HG02973 (cell line): ENCODE results near the gene PAQR6.

ENCODE experiments used
- ATAC-seq: cut with Tn5 transposase; IDR thresholded peaks from one replicate; pipeline ENCODE4 v1.9.1; 2021; ENCODE audit warnings: moderate library complexity; ENCODE audit not compliant: unreplicated experiment

PAQR6 gene

DNA sequence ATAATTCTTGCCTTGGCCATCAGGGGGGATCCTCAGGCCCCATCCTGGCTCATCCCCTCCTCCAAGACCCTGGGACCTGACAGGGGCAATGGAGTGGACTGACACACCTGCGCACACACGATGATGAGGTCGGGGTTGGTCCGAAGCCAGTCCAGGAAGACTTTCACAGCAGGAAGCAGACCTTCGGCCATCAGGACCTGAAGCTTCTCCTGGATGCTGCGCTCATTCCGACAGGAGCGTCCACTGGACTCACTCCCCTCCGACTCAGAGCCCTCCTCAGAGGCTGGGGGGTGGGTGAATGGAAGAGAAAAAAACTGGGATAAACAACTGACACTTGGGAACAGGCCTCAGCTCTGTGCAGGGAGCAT, 15.4 kb upstream of the PAQR6 start:
- no peak for ATAC-seq

DNA sequence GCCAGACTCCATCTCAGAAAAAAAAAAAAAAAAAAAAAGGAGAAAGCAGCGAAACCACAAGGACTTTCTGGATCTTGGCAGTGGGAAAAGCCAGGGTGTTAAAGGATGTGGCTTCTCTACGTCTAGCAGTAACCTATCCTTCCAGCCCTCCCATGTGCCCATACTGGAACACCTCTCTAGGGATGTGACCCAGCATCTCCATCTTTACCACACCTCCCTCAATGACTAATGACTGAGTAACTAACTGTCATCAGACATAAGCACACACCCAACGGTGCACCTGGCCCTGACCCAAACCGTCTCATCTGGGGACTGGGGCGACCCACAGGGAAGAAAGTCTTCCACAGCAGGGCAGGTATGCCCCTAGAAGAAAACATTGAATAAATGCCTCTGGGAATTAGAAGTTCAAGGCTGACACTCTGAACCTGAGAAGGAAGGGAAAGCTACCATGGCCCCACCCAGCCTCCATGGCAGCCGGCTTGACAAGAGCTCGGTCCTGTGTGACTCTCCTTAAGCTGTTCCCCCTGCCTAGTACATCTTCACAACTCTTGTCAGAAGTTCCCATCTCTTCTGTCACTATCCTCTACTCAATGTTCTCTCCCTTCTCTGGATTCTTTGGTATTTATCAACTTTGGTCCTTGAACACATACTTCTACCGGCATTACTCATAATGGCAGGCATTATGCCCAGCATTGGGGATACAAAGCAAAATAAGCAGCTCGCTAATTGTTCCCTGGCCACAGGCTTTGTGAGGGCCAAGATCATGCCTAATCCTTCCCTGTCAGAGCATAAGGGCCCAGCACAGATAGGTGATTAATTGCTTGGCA, 14.8 kb upstream of the PAQR6 start:
- no peak for ATAC-seq

DNA sequence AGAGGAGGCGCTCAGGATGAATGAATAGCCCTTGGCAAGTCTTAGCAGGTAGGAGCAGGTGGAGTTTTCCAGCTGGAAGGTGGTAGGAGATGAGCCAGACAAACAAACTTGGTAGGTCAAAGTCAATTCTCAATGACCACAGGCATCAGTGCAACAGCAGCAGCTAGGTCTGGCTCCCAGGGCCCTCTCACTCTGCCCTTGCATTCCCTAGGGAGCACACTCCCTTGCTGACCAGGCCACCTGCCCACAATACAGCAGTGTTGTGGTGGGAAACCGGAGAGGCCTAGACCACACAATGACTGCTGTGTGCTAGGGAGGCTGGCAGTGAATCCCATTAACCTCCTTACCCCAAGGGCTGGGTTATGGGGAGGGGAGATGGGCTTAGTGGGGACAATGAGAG, 13.0 kb upstream of the PAQR6 start:
- ATAC-seq = no peak

DNA sequence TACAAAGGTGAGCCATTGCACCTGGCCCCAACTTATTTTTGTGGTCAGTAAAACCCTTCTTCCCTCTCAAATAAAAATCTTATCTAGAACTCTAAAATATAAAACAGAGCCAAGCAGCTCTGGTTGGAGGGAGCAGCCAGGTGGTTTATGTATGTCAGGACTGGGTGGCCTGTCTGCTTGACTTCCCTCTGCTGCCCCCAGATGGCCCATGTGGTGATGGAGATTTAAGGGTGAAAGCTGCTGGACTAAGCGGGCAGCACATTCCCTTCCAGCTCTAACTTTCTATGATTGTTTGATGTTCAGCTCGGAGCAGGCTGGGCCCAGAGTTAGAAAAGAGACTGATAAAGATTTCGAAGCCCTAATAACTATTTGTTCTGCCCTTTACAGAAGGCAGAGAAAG, 11.9 kb upstream of the PAQR6 start:
- ATAC-seq = no peak

DNA sequence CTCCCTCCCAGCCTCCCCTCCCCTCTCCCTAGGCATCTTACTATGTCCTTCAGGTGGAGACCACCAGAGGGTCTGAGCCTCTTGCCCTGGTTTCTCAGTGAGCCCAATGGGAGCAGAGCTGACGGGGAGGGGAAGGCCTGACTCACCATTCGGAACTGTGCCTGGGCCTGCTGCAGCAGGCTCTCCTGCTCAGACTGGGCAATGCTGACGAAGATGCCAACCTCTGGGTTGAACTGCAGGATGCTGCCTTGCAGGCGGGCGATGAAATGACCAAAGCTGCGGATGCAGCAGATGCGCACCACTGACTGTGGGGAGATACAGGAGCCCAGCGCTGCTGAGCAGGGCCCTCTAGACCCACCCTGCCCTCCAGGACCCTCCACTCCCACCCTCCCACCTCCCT, 11.0 kb upstream of the PAQR6 start:
- no peak for ATAC-seq

DNA sequence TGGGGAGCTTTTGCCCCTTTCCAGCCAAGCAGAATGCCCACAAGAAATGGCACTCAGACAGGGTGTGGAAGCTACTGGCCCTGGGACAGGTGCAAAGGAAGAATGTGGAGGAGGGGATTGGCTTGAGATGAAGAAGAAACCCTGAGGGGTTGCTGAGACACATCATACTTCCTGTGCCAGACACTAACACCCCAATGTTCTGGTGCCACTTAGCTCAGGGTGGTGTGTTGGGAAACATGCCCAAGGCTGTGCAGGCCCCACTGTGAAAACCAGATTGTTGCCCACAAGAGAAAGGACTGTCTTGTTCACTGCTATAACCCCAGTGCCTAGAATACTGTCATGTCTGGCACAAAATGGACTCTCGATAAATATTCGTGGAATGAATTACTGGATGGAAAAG, 9.9 kb upstream of the PAQR6 start:
- no peak for ATAC-seq

DNA sequence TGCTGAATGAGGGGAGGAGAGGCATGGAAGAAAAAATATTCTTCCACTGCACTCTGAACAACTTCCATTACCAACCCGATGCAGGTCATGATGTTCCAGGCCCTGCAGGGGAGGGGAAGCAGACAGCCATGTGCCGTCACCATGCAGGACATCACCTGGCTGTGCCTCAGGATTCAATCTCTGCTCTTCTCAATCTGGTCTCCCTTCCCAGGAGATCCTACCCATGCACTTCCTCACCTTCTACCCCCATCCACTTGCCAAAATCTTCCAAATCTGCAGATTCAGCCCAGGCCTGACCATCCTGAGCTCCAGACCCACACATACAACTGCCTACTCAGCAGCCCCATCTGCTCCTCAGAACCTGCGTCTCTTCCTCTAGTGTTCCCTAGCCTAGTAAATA, 5.8 kb upstream of the PAQR6 start:
- no peak for ATAC-seq

DNA sequence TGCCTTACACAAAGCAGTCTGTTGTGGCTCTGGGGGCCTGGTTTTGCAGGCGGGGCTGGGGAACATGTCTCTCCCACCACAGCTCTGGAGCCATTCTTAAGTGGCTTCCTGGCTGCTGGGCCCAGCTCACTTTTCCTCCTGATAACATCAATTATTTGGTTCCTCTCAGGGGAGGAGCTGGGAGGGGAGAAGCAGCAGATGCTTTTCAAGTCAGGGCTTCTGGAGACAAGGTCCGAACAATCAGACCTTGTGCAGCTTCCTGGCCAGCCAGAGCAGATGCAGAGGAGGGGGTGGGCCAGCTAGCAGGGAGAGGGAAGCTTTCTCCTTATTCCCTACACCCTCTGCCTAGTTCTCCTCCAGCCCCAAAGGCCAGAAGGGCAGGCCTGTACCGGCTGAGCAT, 3.7 kb upstream of the PAQR6 start:
- ATAC-seq = no peak

DNA sequence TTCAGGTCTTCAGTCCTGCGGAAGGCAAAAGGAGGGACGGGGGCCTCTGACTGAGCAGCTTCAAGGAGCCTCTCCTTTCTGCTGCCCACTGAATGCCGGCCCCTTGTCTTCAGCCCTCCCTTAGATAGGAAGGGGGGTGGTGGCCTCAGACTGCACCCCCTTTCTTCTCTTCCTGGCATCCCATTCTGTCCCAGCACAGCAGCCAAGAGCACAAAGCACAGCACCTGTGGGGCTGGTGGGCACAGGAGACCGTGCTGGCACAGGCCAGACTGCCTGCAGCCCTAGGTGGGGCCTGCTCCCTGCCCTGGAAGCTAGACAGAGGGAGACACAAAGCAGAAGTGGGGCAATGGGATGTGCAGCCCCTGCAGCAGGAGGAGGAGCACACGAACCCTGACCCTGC, 1.7 kb upstream of the PAQR6 start:
- no peak for ATAC-seq

DNA sequence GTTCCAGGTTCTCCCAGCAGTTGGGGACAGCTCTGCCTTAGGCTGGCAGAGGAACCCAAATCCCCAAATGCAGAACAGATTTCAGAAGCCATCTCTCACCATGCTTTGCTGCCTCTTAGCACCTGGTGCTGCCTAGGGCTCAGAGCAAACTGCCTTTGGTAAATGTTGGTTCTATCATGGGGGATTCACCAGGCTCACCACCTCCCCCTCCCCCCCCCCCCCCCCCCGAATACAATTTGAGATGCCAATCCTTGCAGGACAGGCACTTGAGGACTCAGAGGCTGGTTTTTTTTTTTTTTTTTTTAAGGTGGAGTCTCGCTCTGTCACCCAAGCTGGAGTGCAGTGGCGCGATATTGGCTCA, 447 bp upstream of the PAQR6 start:
- no peak for ATAC-seq

DNA sequence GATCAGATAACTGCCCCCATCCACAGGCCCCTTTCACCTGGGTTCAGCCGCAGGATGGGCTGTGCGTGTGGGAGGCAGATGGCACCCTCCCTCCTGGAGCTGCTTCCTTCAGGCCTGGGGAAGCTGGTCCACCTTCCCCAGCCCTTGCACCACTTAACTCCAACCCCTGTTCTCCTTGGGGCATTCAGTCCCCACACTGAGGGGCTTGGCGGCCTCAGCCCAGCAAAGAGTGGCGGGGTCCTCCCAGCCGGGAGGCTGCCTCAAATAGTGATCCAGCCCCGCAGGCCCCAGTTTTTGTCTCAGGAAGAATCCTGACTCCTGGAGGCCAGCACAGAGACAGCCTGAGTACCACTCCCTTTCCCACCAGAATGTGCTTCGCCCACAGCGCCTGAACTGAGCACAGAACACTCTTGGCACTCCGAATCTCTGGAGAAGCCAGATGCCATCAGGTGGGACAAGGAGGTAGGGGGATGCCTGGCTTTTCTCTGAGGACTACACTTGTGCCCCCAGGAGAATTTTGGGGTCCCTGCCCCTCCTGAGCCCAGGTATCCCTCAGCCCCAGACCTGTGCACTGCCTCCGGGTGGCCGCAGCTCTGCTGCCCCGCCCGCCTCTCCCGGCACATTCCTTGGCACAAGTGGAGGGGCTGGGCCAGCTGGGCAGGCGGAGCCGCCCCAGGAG, 936 bp downstream of the PAQR6 start:
- no peak for ATAC-seq

DNA sequence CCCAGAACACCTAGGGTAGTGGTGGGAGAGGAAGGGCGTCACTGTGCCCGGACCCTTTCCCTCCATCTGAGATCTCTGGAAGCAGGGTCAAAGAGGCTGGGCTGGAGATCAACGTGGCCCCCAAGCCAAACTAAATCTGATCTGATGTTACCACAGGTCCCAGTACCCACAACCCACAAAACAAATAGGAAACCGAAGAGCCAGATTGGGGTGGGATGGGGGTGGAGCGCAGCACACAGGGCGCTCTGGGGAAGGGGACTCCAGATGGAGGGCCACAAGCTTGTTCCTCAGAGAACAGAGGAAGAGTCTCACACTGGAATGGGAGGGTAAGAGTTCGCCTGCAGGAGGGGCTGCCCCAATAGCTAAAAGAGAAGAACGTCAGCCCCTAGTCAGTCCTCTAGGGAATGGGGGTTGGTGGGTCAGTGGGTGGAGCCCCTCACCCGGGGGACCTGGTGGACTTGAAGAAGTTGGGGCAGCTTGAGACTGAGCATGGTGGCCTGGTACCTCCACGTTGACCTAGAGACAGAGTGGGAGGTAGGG, 1.5 kb downstream of the PAQR6 start:
- ATAC-seq = no peak

DNA sequence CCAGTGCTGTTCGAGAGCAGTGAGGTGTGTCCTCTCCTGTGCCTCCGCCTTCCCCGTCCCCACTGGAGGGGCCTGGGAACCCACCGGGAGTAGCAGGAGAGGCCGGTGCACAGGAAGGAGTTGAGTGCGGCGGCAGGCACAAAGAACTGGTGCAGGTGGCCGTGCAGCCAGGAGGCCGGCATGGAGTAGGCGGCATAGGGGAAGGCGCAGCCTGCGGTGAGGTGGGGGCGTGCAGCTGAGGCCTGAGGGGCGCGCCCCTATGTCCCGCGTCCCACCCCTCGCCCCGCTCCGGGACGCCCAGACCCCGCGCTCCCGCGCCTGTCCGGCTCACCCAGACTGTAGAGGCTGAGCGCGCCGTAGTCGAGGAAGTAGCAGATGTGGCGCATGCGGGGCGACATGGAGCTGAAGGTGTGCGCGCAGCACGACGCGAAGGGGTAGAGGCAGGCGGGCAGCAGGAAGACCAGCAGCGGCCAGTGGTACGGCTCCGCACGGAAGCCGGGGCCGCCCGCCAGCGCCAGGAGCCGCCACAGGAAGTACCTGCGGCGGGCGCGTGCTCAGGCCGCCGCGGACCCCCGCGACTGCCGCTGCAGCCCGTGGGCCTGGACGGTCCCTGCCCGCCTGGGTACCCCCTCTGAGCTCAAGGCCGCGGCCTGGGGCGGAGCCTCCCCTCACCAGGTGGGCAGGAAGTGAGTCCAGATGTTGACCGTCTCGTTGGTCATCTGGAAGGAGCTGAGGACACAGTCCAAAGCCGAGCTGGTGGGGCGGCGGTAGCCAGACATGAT, 2.2 kb downstream of the PAQR6 start:
- no peak for ATAC-seq

DNA sequence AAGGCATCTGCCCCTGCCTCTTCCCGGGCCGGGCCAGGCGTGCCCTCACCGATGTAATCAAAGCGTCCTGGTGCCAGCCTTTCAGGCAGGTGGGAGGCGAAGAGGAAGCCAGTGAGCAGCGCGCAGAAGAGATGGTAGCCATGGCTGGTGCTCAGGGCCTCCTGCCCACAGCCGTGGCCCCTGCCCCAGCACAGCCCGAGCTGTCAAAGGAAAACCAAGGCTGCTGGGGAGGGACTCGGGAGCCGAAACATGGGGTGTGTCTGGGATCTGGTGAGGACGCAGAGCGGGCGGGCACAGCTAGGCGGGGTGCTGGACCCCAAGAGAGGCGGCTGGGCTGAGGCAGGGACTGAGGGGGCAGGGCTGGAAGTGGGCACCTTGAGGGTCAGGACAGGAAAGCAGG, 3.1 kb downstream of the PAQR6 start:
- no peak for ATAC-seq

DNA sequence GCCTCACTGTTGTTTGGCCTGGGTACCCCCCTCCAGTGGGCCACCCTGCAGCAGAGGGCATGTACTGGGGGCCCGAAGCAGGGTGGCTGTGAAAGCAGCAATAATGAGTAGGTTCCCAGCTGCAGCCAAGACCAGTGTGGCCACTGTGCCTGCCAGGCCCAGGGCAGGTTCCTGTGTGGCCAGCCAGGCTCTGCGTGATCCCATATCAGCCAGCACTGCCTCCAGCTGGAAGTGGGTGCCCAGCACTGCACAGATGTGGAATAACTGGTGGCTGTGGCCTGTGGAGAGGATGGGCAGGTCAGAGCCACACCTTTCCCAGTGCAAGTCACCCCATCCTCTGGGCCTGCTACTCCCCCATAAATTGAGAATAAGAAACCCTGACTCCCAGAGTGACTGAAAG, 3.7 kb downstream of the PAQR6 start:
- ATAC-seq = no peak

DNA sequence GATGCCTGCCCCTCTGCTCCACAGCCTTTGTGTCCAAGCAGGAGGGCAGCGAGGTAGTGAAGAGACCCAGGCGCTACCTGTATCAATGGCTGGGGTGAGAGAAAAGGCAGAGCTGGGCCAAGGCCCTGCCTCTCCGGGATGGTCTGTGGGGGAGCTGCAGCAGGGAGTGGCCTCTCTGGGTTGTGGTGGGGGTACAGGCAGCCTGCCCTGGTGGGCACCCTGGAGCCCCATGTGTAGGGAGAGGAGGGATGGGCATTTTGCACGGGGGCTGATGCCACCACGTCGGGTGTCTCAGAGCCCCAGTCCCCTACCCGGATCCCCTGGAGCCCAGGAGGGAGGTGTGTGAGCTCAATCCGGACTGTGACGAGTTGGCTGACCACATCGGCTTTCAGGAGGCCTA, 5.1 kb downstream of the PAQR6 start:
- no peak for ATAC-seq

DNA sequence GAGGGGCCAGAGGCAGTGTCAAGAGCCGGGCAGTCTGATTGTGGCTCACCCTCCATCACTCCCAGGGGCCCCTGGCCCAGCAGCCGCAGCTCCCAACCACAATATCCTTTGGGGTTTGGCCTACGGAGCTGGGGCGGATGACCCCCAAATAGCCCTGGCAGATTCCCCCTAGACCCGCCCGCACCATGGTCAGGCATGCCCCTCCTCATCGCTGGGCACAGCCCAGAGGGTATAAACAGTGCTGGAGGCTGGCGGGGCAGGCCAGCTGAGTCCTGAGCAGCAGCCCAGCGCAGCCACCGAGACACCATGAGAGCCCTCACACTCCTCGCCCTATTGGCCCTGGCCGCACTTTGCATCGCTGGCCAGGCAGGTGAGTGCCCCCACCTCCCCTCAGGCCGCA, 5.9 kb downstream of the PAQR6 start, which contains the start of gene BGLAP:
BGLAP (plus strand) TSS at position 259 of the 400 bp plus-strand sequence; CDS start at position 307, 48 bp downstream.
- no peak for ATAC-seq

DNA sequence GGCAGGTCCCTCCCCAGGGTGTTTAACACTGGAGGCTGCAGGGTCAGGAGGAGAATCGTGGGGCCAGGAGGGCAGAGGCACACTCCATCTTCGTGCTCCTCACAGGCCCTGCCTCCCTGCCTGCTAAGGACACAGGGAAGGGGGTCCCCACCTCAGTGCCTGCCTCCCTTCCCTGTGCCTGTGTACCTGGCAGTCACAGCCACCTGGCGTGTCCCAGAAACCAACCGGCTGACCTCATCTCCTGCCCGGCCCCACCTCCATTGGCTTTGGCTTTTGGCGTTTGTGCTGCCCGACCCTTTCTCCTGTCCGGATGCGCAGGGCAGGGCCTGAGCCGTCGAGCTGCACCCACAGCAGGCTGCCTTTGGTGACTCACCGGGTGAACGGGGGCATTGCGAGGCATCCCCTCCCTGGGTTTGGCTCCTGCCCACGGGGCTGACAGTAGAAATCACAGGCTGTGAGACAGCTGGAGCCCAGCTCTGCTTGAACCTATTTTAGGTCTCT, 6.5 kb downstream of the PAQR6 start:
- no peak for ATAC-seq

DNA sequence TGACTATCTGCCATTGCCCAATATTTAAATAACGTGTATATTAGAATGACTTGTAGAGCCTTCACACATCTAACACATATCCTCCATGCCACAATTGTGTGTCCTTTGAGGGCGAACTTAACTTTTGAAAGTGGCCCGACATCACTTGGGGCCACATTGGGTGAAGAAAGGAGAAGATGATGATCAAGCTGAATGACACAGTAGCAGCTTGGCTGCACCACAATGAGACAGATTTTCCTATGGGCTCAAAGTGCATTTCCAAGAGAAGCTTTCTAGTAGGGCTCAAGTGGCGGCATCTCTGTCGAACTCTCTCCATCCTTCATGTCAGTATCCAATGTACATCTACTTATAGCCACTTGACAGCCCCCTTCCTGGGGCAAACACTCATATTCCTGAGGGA, 9.6 kb downstream of the PAQR6 start:
- ATAC-seq = no peak

DNA sequence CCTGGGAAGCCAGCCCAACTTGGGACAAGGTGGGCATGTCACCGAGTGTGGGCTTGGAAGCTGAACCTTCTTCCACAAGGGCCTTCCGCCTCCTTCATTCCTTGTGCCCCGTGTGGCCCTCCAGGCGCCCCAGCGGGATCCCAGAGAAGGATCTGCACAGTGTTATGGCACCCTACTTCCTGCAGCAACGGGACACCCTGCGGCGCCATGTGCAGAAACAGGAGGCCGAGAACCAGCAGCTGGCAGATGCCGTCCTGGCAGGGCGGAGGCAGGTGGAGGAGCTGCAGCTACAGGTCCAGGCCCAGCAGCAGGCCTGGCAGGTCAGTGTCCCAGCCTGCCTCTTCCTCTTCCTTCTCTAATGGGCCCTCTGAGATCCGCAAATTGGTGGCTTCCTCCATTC, 11.7 kb downstream of the PAQR6 start:
- no peak for ATAC-seq

DNA sequence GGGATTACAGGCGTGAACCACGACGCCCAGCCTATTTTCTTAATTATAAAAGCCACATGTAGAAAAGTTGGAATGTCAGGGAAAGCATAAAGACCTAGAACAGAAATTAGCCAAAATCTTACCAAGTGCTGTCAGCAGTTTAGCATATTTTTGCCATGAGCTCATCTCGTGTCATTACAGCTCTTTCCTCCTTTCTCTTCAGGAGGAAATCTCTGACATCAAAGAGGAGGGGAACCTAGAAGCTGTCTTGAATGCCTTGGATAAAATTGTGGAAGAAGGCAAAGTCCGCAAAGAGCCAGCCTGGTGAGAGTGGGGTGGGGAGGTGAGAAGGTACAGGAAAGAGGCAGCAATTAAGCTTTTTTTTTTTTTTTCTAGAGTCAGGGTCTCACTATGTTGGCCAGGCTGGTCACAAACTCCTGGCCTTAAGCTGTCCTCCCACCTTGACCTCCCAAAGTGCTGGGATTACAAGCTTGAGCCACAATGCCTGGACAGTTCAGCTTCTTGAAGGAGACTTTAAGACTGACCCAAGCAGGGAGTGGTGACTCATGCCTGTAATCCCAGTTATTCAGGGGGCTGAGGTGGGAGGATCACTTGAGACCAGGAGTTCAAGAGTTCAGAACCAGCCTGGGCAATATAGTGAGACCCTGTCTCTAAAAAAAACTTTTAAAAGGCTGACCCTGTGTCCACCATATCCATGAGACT, 14.3 kb downstream of the PAQR6 start:
- ATAC-seq = no peak
